WTC11 (cell line): ENCODE measurements around the gene GNA14.
"Not testable (repeated sequence)": the region's sequence is repeated elsewhere in the genome, so short reads cannot be mapped to it uniquely, and the experiment has no call there.

ENCODE experiments used
- CREB1 ChIP-seq: sonication (generic); formaldehyde crosslinking; IDR thresholded peaks from 2 replicates; pipeline ENCODE4 v1.8.0; 2023; ENCODE audit warnings: mild to moderate bottlenecking, missing genetic modification reagents
- CTCF ChIP-seq: fragments of 200-600 bp; IDR thresholded peaks from 2 replicates; pipeline ENCODE4 v1.8.0; 2022; ENCODE audit warnings: antibody characterized with exemption
- GTF2I ChIP-seq: fragments of 250-450 bp; sonication (Bioruptor Pico); conservative IDR thresholded peaks from 2 replicates; pipeline ENCODE4 v1.4.0; 2021; ENCODE audit warnings: mild to moderate bottlenecking
- IRF1 ChIP-seq: sonication (generic); formaldehyde crosslinking; IDR thresholded peaks from 2 replicates; pipeline ENCODE4 v1.8.0; 2023; ENCODE audit warnings: missing genetic modification reagents
- MXD4 ChIP-seq: fragments of 250-450 bp; sonication (Bioruptor Pico); IDR thresholded peaks from 2 replicates; pipeline ENCODE4 v1.8.0; 2021; ENCODE audit warnings: mild to moderate bottlenecking, moderate library complexity, borderline replicate concordance
- MYBL2 ChIP-seq: sonication (generic); formaldehyde crosslinking; IDR thresholded peaks from 2 replicates; pipeline ENCODE4 v1.8.1; 2023; ENCODE audit warnings: mild to moderate bottlenecking, moderate library complexity, missing genetic modification reagents
- NR1H2 ChIP-seq: sonication (generic); formaldehyde crosslinking; IDR thresholded peaks from 2 replicates; pipeline ENCODE4 v1.9.0; 2021; ENCODE audit warnings: mild to moderate bottlenecking, moderate library complexity, missing genetic modification reagents
- SMAD4 ChIP-seq: sonication (generic); formaldehyde crosslinking; IDR thresholded peaks from 2 replicates; pipeline ENCODE4 v1.8.0; 2022; ENCODE audit warnings: mild to moderate bottlenecking, missing genetic modification reagents
- USF1 ChIP-seq: sonication (generic); formaldehyde crosslinking; IDR thresholded peaks from 2 replicates; pipeline ENCODE4 v1.8.0; 2022; ENCODE audit warnings: mild to moderate bottlenecking, missing genetic modification reagents
- USF2 ChIP-seq: sonication (generic); formaldehyde crosslinking; IDR thresholded peaks from 2 replicates; pipeline ENCODE4 v1.8.1; 2023; ENCODE audit warnings: mild to moderate bottlenecking, missing genetic modification reagents, moderate library complexity
- ZMAT4 ChIP-seq: fragments of 250-450 bp; sonication (Bioruptor Pico); IDR thresholded peaks from 2 replicates; pipeline ENCODE4 v1.9.0; 2021; ENCODE audit warnings: mild to moderate bottlenecking
- ZNF121 ChIP-seq: sonication (generic); formaldehyde crosslinking; IDR thresholded peaks from 2 replicates; pipeline ENCODE4 v1.8.0; 2023; ENCODE audit warnings: missing genetic modification reagents

- TF ChIP-seq ZNF121 (CRISPR knock-in tag); CTCF; USF1 (CRISPR knock-in tag); MYBL2; ZMAT4 (CRISPR knock-in tag); USF2; IRF1 (CRISPR knock-in tag); SMAD4 (CRISPR knock-in tag); GTF2I (CRISPR knock-in tag); MXD4 (CRISPR knock-in tag); NR1H2 (CRISPR knock-in tag); CREB1 (CRISPR knock-in tag): not testable (repeated sequence)
These were observed 42.0 kb upstream of the GNA14 start for GRCh38 chr9:77690119-77690518.
